Measurements from ENCODE around the gene B4GALT3.

GRCh38 chr1:161177936-161178244 is 583 bp upstream of the B4GALT3 start:
- TF ChIP-seq POLR2AphosphoS5 (IDR thresholded peaks at IDR 0.05; ENCODE audit: borderline replicate concordance, low read depth, low read length) (no peak), FOXP2 (optimal IDR thresholded peaks at IDR 0.05; ENCODE audit: control extremely low read depth, extremely low read length, insufficient read depth) (no peak), EZH2 (IDR thresholded peaks at IDR 0.05) (no peak)
